Measurements from ENCODE around the gene C20orf144.

Gene C20orf144

GRCh38 chr20:33711446-33711738 is 49.3 kb downstream of the C20orf144 start:
- no peak overlapping the region for H3K4me3 ChIP-seq (ENCODE audit: low read length)
- no peak for DNase-seq (ENCODE audit: low read depth)
- TF ChIP-seq, protein P1, sequence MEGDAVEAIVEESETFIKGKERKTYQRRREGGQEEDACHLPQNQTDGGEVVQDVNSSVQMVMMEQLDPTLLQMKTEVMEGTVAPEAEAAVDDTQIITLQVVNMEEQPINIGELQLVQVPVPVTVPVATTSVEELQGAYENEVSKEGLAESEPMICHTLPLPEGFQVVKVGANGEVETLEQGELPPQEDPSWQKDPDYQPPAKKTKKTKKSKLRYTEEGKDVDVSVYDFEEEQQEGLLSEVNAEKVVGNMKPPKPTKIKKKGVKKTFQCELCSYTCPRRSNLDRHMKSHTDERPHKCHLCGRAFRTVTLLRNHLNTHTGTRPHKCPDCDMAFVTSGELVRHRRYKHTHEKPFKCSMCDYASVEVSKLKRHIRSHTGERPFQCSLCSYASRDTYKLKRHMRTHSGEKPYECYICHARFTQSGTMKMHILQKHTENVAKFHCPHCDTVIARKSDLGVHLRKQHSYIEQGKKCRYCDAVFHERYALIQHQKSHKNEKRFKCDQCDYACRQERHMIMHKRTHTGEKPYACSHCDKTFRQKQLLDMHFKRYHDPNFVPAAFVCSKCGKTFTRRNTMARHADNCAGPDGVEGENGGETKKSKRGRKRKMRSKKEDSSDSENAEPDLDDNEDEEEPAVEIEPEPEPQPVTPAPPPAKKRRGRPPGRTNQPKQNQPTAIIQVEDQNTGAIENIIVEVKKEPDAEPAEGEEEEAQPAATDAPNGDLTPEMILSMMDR (conservative IDR thresholded peaks at IDR 0.05; ENCODE audit: low read length) = no peak

Measured in AG10803 (cell line).